ENCODE data around the gene PLCD1. TPM values are rescaled to one million over a fixed set of nuclear protein-coding genes. Genes with fewer than 3 reads are reported as not detected.
"Not testable (repeated sequence)": the region's sequence is repeated elsewhere in the genome, so short reads cannot be mapped to it uniquely, and the experiment has no call there.

PLCD1 gene
- total RNA-seq, 6 experiments from 2014 or later = 11.1 to 22.4 (median 17.6) TPM

DNA sequence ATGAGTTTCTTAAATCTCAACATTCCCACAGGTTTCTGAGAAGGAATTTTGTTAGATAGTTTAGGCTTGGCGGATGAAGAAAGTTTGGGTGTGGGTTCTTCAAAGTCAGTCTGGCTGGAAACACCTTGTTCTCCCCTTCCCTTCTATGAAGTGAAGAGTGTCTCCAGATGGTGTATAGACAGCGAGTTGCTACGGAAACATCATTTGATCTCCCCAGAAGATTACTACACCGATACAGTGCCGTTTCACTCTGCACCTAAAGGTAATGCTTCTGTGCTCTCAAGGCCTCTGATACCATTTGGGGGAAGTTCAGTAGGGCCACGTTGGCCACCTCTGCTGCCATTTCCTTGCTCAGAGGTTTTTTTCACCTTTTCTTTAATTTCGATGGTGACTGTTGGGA lies 30.1 kb upstream of the PLCD1 start:
- H3K4me1 Mint-ChIP-seq (ENCODE audit: low read depth) = no peaks in the 10 kb centered on the region
- H3K27ac Mint-ChIP-seq = no peak overlapping the region
- H3K27me3 Mint-ChIP-seq (ENCODE audit: insufficient read depth) = peaks cover 33% of the 10 kb centered on the region
- no peak for DNase-seq
- TF ChIP-seq, protein P1, sequence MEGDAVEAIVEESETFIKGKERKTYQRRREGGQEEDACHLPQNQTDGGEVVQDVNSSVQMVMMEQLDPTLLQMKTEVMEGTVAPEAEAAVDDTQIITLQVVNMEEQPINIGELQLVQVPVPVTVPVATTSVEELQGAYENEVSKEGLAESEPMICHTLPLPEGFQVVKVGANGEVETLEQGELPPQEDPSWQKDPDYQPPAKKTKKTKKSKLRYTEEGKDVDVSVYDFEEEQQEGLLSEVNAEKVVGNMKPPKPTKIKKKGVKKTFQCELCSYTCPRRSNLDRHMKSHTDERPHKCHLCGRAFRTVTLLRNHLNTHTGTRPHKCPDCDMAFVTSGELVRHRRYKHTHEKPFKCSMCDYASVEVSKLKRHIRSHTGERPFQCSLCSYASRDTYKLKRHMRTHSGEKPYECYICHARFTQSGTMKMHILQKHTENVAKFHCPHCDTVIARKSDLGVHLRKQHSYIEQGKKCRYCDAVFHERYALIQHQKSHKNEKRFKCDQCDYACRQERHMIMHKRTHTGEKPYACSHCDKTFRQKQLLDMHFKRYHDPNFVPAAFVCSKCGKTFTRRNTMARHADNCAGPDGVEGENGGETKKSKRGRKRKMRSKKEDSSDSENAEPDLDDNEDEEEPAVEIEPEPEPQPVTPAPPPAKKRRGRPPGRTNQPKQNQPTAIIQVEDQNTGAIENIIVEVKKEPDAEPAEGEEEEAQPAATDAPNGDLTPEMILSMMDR (IDR thresholded peaks at IDR 0.05) = no peak
- no peaks in the 10 kb centered on the region for H3K9me3 Mint-ChIP-seq
- H3K4me3 Mint-ChIP-seq = no peak overlapping the region
- H3K36me3 Mint-ChIP-seq (ENCODE audit: low read depth) = no peaks in the 10 kb centered on the region; the same call in 1 of the 2 replicates

DNA sequence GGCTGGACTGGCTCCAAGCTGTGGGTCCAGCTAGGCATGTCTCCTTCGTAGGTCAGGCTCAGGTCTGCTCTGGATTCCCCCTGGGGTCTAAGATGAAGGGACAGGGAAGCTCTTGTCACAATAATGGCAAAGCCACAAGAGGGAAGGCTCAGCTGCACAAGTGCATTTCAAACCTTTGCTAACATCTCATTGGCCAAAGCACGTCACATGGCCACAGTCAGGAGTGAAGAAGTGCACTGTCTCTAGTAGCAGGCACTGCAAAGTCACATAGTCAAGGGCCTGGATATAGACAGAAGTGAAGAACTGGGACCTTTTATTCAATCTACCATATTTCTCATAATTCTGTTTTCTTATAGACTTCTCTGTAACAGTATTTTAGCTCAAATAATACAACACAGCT lies 29.7 kb upstream of the PLCD1 start:
- no peak overlapping the region for H3K27ac Mint-ChIP-seq
- 0 out of 2 replicates have a peak, but pooled peaks cover 2% of the 10 kb centered on the region for H3K4me1 Mint-ChIP-seq (ENCODE audit: low read depth)
- peaks cover 1% of the 10 kb centered on the region; the same call in 1 of the 2 replicates for H3K36me3 Mint-ChIP-seq (ENCODE audit: low read depth)
- H3K9me3 Mint-ChIP-seq = no peaks in the 10 kb centered on the region
- TF ChIP-seq, protein P1 (IDR thresholded peaks at IDR 0.05) = no peak
- peaks cover 37% of the 10 kb centered on the region for H3K27me3 Mint-ChIP-seq (ENCODE audit: insufficient read depth)
- H3K4me3 Mint-ChIP-seq = no peak overlapping the region
- no peak for DNase-seq

DNA sequence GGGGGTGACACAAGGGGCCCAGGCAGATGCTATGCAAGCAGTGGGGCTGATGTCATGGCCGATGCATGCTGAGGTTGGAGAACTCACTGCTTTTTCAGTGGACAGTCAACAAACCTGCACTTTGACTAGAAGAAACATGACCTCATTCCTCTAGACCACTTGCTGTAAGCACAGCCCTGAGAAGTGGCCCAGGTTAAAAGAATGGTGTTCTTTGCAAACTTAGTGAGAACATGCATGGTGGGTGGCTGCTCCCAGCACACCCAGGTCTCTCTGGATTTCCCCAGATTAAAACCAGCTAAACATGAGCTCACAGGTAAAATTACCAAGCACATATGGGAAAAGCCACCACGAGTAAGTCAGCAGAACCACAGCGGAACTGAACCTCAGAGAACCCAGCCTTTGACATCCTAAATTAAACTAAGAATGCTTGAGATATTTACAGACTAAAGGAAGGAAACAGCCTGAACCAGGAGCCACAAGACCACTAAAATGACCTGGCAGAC lies 25.1 kb upstream of the PLCD1 start:
- Mint-ChIP-seq H3K27me3 (ENCODE audit: insufficient read depth) (peaks cover 33% of the 10 kb centered on the region), H3K9me3 (no peaks in the 10 kb centered on the region; the same call in 1 of the 2 replicates), H3K4me3 (no peak overlapping the region), H3K36me3 (ENCODE audit: low read depth) (peaks cover 10% of the 10 kb centered on the region), H3K27ac (no peak overlapping the region), H3K4me1 (ENCODE audit: low read depth) (0 out of 2 replicates have a peak, but pooled peaks cover 5% of the 10 kb centered on the region)
- TF ChIP-seq, protein P1 (IDR thresholded peaks at IDR 0.05) = no peak
- peak; percentile 12 for DNase-seq

DNA sequence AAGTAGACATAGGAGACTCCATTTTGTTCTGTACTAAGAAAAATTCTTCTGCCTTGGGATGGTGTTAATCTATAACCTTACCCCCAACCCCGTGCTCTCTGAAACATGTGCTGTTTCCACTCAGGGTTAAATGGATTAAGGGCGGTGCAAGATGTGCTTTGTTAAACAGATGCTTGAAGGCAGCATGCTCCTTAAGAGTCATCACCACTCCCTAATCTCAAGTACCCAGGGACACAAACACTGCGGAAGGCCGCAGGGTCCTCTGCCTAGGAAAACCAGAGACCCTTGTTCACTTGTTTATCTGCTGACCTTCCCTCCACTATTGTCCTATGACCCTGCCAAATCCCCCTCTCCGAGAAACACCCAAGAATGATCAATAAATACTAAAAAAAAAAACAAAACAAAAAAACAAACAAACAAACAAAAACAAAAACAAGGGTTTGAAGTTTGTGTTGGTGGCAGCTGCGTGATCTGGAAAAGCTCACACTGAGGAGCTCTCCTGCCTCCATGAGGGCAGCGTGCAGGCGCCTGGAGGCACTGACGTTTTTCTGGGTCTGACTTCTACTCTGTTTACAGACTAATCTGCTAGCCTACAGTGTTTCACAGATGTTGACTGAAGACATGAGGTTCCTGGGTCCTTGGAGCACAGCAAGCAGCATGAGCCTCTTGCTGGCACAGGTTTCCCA lies 24.5 kb upstream of the PLCD1 start:
- H3K4me1 Mint-ChIP-seq (ENCODE audit: low read depth); H3K4me3 Mint-ChIP-seq; H3K27ac Mint-ChIP-seq; H3K9me3 Mint-ChIP-seq; DNase-seq: not testable (repeated sequence)
- Mint-ChIP-seq H3K27me3 (ENCODE audit: insufficient read depth) (peaks cover 30% of the 10 kb centered on the region), H3K36me3 (ENCODE audit: low read depth) (peaks cover 10% of the 10 kb centered on the region)

DNA sequence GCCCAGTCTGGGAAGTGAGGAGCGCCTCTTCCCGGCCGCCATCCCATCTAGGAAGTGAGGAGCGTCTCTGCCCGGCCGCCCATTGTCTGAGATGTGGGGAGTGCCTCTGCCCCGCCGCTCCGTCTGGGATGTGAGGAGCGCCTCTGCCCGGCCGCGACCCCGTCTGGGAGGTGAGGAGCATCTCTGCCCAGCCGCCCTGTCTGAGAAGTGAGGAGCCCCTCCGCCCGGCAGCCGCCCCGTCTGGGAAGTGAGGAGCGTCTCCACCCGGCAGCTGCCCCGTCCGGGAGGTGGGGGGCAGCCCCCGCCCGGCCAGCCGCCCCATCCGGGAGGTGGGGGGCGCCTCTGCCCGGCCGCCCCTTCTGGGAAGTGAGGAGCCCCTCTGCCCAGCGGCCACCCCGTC lies 23.8 kb upstream of the PLCD1 start:
- H3K4me3 Mint-ChIP-seq, DNase-seq: not testable (repeated sequence)
- peaks cover 35% of the 10 kb centered on the region for H3K27me3 Mint-ChIP-seq (ENCODE audit: insufficient read depth)

DNA sequence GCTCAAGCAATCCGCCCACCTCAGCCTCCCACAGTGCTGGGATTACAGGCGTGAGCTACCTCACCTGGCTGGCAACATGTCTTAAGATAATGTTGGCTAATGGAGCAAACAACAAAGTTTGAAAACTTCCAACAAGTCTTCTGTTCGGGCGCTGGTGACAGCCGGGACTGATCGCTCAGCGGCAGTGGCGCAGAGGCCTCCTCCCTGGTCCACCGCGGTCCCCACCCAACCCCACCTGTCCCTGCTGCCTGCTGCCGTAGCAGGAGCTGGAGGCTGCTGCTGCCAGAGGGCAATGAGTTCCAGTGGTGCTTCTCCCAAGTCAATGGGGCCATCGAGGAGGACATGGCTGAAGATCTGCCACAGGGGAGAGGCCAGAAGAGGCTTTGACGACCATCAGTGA lies 21.7 kb upstream of the PLCD1 start:
- Mint-ChIP-seq H3K27me3 (ENCODE audit: insufficient read depth) (peaks cover 33% of the 10 kb centered on the region), H3K27ac (no peak overlapping the region)
- TF ChIP-seq, protein P1 (IDR thresholded peaks at IDR 0.05) = no peak

More for the DNA sequence above, 23.8 kb upstream of the PLCD1 start:
- not testable (repeated sequence) for H3K27ac Mint-ChIP-seq; H3K4me1 Mint-ChIP-seq (ENCODE audit: low read depth); H3K9me3 Mint-ChIP-seq
- H3K36me3 Mint-ChIP-seq (ENCODE audit: low read depth) = peaks cover 10% of the 10 kb centered on the region

More for the DNA sequence above, 21.7 kb upstream of the PLCD1 start:
- Mint-ChIP-seq H3K4me1 (ENCODE audit: low read depth) (peaks cover 5% of the 10 kb centered on the region; the same call in 1 of the 2 replicates), H3K9me3 (no peaks in the 10 kb centered on the region; the same call in 1 of the 2 replicates), H3K36me3 (ENCODE audit: low read depth) (peaks cover 10% of the 10 kb centered on the region), H3K4me3 (no peak overlapping the region)
- DNase-seq = no peak

Data from HFFc6 (cell line).